Neural crest cell (in vitro differentiated cells): Measurements from ENCODE around the gene RPS18. TPM values are rescaled to one million over a fixed set of nuclear protein-coding genes. Genes with fewer than 3 reads are reported as not detected.
A peak's percentile ranks its signal among the peaks of the same experiment; 100 is the strongest.
"Not testable (repeated sequence)": the region's sequence is repeated elsewhere in the genome, so short reads cannot be mapped to it uniquely, and the experiment has no call there.

Experiments used
- DNase-seq: peaks from one replicate; pipeline ENCODE4 v3.0.0; 2021; ENCODE audit warnings: low read depth, mixed read lengths, low spot score
- H3K27ac Mint-ChIP-seq: one replicate; pipeline ENCODE4 v1.8.0; 2021; ENCODE audit warnings: mild to moderate bottlenecking, mixed read lengths; ENCODE audit not compliant: unreplicated experiment
- H3K27me3 Mint-ChIP-seq: 2 replicates; pipeline ENCODE4 v1.8.0; 2021; ENCODE audit warnings: low read depth, mild to moderate bottlenecking, mixed read lengths
- H3K36me3 Mint-ChIP-seq: 2 replicates; pipeline ENCODE4 v1.8.0; 2021; ENCODE audit warnings: low read depth, mild to moderate bottlenecking, mixed read lengths
- H3K4me1 Mint-ChIP-seq: 2 replicates; pipeline ENCODE4 v1.8.0; 2021; ENCODE audit warnings: mixed read lengths
- H3K4me3 Mint-ChIP-seq: one replicate; pipeline ENCODE4 v1.8.0; 2021; ENCODE audit warnings: mild to moderate bottlenecking, mixed read lengths
- H3K9me3 Mint-ChIP-seq: 2 replicates; pipeline ENCODE4 v1.8.0; 2021; ENCODE audit warnings: mixed read lengths
- CTCF ChIP-seq: fragments of 200-600 bp; sonication (generic); conservative IDR thresholded peaks from 2 replicates; pipeline ENCODE4 v1.5.0; 2021; ENCODE audit warnings: antibody characterized with exemption, mild to moderate bottlenecking
- total RNA-seq: library from RNA; stranded (reverse); gene quantifications from 2 replicates; pipeline ENCODE4 v1.2.1, GENCODE V29; 2021

RPS18 gene
- total RNA-seq, 1 donor from 2014 or later = 2,299 TPM

- TF ChIP-seq CTCF = no peak
- Mint-ChIP-seq H3K4me1 (peaks cover 16% of the 10 kb centered on the region), H3K4me3 (no peak overlapping the region), H3K9me3 (no peaks in the 10 kb centered on the region), H3K27me3 (no peaks in the 10 kb centered on the region), H3K36me3 (peaks cover 10% of the 10 kb centered on the region), H3K27ac (no peak overlapping the region)
- no peak for DNase-seq
Measured at GRCh38 chr6:33254591-33254990, 17.3 kb upstream of the RPS18 start.

GRCh38 chr6:33259032-33259431 is 12.8 kb upstream of the RPS18 start:
- DNase-seq = no peak
- Mint-ChIP-seq H3K4me3 (no peak overlapping the region), H3K9me3 (no peaks in the 10 kb centered on the region), H3K27me3 (no peaks in the 10 kb centered on the region), H3K27ac (no peak overlapping the region), H3K36me3 (peaks cover 14% of the 10 kb centered on the region), H3K4me1 (no peaks in the 10 kb centered on the region)
- no peak for TF ChIP-seq CTCF

- H3K36me3 Mint-ChIP-seq = peaks cover 12% of the 10 kb centered on the region
- H3K4me3 Mint-ChIP-seq, H3K27ac Mint-ChIP-seq, H3K27me3 Mint-ChIP-seq, DNase-seq, H3K9me3 Mint-ChIP-seq, H3K4me1 Mint-ChIP-seq: not testable (repeated sequence)
Measured at GRCh38 chr6:33262490-33262889, 9.4 kb upstream of the RPS18 start.

- Mint-ChIP-seq H3K4me3 (no peak overlapping the region), H3K27ac (no peak overlapping the region), H3K36me3 (peaks cover 12% of the 10 kb centered on the region), H3K9me3 (no peaks in the 10 kb centered on the region), H3K27me3 (no peaks in the 10 kb centered on the region), H3K4me1 (no peaks in the 10 kb centered on the region)
- DNase-seq = no peak
- TF ChIP-seq CTCF = no peak
Measured at GRCh38 chr6:33264015-33264414, 7.9 kb upstream of the RPS18 start.

GRCh38 chr6:33271117-33271467 is 783 bp upstream of the RPS18 start:
- TF ChIP-seq CTCF = peak; percentile 35
- Mint-ChIP-seq H3K27me3 (no peaks in the 10 kb centered on the region), H3K27ac (peak overlapping the region; percentile 100), H3K36me3 (peaks cover 16% of the 10 kb centered on the region), H3K9me3 (no peaks in the 10 kb centered on the region), H3K4me1 (peaks cover 50% of the 10 kb centered on the region), H3K4me3 (peak overlapping the region; percentile 97)
- DNase-seq = no peak

GRCh38 chr6:33272275-33273128 is 627 bp downstream of the RPS18 start:
- no peak for TF ChIP-seq CTCF
- Mint-ChIP-seq H3K4me1 (peaks cover 60% of the 10 kb centered on the region), H3K27me3 (no peaks in the 10 kb centered on the region), H3K27ac (peak overlapping the region; percentile 92), H3K4me3 (peak overlapping the region; percentile 97), H3K9me3 (no peaks in the 10 kb centered on the region), H3K36me3 (peaks cover 20% of the 10 kb centered on the region)
- no peak for DNase-seq
